ENCODE data around the gene SNAP29.
"Not testable (repeated sequence)": the region's sequence is repeated elsewhere in the genome, so short reads cannot be mapped to it uniquely, and the experiment has no call there.

DNA sequence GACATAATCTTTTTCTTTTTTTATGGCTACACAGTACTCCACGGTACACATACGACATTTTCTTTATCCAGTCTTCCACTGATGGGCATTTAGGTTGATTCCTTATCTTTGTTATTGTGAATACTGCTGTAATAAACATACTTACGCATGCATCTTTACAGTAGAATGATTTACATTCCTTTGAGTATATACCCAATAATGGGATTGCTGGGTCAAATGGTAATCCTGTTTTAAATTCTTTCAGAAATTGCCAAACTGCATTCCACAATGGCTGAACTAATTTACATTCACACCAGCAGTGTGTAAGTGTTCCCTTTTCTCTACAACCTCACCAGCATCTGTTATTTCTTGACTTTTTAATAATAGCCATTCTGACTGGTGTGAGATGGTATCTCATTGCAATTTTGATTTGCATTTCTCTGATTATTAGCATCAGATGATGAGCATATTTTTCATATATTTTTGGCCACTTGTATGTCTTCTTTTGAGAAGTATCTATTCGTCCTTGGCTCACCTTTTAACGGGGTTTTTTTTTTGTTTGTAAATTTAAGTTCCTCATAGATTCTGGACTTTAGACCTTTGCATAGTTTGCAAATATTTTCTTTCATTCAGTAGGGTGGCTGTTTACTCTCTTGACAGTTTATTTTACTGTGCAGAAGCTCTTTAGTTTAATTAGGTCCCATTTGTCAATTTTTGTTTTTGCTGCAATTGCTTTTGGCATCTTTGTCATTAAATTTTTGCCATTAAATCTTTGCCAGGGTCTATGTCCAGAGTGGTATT lies 32.2 kb upstream of the SNAP29 start:
- TF ChIP-seq CTCF (conservative IDR thresholded peaks at IDR 0.05; ENCODE audit: low read depth in 2 of 2); EZH2 (IDR thresholded peaks at IDR 0.05; ENCODE audit: low read depth, unreplicated experiment); CREB1 (CRISPR knock-in tag; IDR thresholded peaks at IDR 0.05; ENCODE audit: low read depth); POLR2AphosphoS5 (IDR thresholded peaks at IDR 0.05; ENCODE audit: low read depth): not testable (repeated sequence)

Data from GM23338 (cell line).